KBM-7 (cell line): Measurements from ENCODE around the gene LRRFIP2.
"Not testable (repeated sequence)": the region's sequence is repeated elsewhere in the genome, so short reads cannot be mapped to it uniquely, and the experiment has no call there.

Experiments
- DNase-seq: peaks from one replicate; pipeline ENCODE4 v3.0.0-alpha.2; 2015
- in situ Hi-C: fragments of 300-500 bp; cut with MboI; formaldehyde crosslinking; loops from 2 replicates; pipeline ENCODE4 v1.14.3; 2020; ENCODE audit warnings: low sequenced_read_pairs, low pct_unique_long_range_greater_than_20kb, mixed read lengths

LRRFIP2 gene

DNA sequence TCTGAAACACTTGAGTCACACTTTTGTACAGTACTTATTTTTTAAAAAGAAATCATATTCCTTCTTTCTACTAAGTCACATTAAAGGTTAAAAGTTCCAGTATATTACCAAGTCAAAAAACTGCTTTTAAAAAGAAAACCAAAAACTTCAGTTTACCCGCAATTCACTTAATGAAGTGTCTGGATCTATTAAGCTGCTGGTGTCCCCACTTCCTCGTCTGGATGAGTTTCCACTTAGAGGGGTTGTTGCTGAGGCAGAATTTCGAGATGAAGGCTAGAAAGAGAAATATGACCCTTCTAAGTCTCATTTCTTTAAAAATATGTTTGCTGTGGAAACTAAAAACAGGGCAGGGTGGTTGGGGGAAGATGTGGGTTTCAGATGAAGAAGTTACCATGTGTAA, 79.7 kb downstream of the LRRFIP2 start:
- peak; percentile 5 for DNase-seq
- in situ Hi-C loops = no loop called here

DNA sequence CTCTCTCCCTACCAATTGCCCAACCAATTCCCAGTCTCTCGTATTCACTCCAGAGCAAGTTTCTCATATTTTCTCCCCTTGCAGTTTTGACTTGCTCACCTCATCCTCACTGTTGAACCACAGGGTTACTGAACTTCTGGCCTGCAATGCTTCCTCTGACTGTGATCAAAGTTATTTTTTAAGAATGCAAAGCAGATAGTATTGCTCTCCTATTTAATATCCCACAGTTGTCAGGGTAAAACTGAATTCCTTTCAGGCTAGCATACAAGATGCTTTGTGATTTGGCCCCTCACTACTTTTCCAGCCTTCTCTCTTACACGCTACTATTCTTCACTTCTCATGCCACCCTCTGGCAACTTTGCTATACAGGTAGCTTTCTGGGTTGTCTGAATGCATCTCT, 80.9 kb downstream of the LRRFIP2 start:
- in situ Hi-C loops = no loop called here
- no peak for DNase-seq

DNA sequence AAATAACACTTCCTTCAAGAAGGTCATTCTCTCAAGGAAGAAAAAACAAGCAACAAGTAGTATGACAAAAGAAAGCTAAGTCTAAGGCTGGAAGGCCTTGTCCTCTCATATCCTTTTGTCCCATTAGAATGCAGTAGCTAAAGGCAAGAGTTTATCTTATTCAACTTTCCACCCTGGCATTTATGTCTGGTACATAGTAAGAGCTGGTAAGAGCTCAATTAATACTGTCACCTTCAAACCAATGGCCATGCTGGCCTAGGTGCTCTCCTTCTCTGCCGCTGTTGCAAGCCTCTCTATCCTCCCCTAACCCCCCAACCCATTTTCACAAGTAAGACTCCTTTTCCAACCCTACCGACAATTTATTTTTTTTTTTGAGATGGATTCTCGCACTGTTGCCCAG, 81.9 kb downstream of the LRRFIP2 start:
- in situ Hi-C loops = no loop called here
- no peak for DNase-seq

DNA sequence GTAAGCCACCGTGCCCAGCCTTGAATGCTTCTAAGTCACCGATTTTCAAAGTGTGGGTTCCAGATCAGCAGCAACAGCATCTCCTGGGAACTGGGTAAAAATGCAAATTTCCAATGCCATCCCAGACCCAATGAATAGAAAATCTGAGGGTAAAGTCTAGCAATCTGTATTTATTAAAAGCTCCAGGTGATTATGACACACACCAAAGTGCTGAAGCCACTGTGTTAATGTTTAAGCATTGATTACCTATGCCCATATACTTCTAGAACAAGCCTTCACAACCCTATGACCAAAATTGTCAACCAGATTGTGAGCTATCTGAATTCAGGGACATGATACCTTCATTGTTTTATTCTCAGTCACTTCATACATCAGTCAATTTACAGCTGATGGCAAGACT, 86.5 kb downstream of the LRRFIP2 start:
- in situ Hi-C loops = no loop called here
- no peak for DNase-seq

- in situ Hi-C loops = no loop called here
- DNase-seq = no peak
These were observed 87.5 kb downstream of the LRRFIP2 start for GRCh38 chr3:37086918-37087317.

DNA sequence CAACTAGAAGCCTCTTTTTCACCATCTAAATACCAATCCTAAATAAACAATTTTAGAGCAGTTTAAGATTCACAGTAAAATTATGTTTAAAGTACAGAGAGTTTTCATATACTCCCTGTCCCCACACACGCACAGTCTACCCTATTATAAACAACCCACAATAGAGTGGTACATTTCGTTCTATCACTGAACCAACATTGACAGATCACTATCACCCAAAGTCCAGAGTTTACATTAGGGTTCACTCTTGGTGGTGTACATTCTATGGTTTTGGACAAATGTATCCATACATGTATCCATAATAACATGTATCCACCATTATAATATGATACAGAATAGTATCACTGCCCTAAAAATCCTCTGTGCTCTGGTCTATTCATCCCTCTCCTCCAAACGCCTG, 92.1 kb downstream of the LRRFIP2 start:
- in situ Hi-C loops = no loop called here

GRCh38 chr3:37075955-37076354, 98.4 kb downstream of the LRRFIP2 start:
- in situ Hi-C loops = no loop called here
- DNase-seq = no peak

More for the DNA sequence above, 92.1 kb downstream of the LRRFIP2 start:
- no peak for DNase-seq

DNA sequence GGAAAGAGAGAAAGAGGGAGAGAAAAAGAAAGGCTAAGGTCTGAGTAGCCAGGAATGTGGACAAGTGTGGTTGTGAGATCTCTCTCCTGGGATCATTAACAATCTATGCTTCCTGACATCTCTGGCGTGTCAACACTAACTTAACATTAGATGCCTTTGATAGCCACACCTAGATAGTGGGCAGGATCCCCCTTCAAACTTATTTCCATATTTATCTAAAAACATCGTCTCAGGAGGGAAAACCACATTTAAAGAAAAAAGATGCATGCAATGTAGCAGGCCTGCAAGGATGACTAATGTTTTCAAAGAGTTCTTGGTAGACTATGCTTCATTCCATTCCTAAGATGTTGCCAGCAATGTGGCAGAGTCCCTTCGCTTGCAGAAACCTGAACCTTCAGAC, 100.2 kb downstream of the LRRFIP2 start:
- no peak for DNase-seq
- in situ Hi-C loops = no loop called here

DNA sequence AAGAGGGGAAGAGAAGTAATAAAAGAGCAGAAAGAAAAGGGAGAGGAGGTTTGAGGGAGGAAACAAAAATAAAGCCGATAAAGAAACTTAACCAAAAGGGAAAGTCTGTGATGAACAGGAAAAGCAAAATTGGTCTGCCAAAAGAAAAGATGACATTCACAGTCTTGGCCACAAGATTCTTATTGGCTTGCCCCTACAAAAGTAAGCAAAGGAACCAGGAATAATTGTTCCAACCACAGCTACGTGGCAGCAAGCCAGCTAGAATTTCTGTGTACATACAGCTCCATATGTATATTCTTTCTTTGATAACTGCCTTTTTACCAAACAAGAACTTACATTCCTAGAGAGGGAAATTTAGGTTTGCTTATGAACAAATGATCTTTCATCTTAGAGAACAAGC, 101.5 kb downstream of the LRRFIP2 start:
- peak; percentile 85 for DNase-seq
- in situ Hi-C loops = no loop called here

DNA sequence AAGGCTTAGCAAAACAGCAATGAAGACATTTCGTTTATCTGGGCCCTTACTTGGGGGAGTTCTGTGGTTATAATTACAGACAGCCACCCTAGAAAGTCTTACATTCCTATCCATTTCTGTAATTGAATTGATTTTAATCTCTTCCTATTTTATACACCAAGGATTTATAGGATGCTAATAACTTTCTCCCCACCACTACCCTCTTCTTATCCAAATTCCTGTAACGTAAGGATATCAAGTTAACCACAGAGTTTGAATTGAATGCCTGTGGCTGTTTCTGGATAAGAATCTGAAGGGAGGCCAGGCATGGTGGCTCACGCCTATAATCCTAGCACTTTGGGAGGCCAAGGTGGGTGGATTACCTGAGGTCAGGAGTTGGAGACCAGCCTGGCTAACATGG, 102.5 kb downstream of the LRRFIP2 start:
- DNase-seq = no peak
- in situ Hi-C loops = no loop called here

DNA sequence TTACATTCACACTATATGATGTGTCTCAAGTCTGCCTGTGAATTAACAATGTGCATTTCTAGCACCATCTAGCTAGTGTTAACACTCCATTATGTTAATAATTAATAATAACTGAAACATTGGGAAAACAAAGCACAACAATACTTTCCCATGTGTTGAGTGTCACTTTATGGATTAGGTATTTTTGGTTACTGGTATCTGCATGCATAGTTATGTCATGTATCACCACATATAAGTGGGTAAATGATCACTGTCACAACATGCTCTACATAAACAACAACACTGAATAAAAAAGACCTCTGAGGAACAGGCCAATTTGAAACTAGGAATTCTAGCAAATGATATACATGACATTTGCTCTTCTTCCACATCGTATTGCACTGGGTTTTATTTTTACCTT, 106.4 kb downstream of the LRRFIP2 start:
- in situ Hi-C loops = no loop called here
- DNase-seq = no peak

GRCh38 chr3:37067577-37067976, 106.8 kb downstream of the LRRFIP2 start:
- in situ Hi-C loops = no loop called here
- no peak for DNase-seq

GRCh38 chr3:37064747-37065146, 109.6 kb downstream of the LRRFIP2 start:
- in situ Hi-C loops = no loop called here

DNA sequence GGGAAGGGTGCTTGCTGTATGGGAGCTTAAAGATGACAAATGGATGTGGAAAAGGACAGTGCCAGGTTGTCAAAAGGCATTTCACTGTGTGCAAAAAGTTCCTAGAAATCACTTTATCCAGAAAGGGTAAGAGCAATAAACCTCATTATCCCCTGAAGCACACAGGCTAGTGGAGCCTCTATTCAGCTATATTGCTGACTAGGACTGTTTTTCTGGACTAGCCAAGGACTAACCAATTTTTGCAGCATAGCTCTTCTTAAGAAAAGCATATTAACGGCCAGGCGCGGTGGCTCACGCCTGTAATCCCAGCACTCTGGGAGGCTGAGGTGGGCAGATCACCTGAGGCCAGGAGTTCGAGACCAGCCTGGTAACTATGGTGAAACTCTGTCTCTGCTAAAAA, 116.3 kb downstream of the LRRFIP2 start:
- DNase-seq = no peak
- in situ Hi-C loops = no loop called here

More at GRCh38 chr3:37064747-37065146, 109.6 kb downstream of the LRRFIP2 start:
- DNase-seq = no peak

DNA sequence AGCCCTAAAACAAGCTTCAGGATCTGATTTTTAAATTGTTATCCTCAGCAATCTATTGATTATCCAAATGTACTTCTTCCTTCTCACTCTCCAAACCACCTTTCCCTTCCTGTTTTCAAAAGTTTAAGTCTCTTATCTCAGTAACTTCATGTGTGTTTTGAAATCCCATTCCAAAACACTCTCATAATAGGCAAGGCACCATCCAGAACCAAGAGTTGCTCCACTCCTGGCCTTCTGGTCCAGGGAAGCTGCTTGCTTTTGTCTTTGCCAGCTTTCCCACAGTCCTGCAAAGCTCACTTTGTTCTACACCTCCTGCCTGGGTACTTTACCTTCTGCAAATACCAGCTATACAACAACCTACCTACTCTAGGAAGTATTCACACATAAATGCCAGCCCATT, 117.6 kb downstream of the LRRFIP2 start:
- in situ Hi-C loops = no loop called here

DNA sequence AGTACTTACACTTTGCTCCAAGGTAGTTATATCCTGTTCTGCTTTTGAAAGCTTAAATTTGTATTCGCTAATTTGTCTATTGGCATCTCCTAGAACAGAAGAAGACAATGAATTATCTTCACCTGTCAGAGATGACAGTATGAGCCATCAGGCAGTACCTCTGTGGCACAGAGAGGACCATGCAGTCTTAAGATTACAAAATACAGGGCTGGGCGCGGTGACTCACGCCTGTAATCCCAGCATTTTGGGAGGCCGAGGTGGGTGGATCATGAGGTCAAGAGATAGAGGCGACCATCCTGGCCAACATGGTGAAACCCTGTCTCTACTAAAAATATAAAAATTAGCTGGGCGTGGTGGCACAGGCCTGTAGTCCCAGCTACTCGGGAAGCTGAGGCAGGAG, 119.3 kb downstream of the LRRFIP2 start:
- DNase-seq, in situ Hi-C loops: not testable (repeated sequence)

More for the DNA sequence above, 117.6 kb downstream of the LRRFIP2 start:
- no peak for DNase-seq

- peak; percentile 9 for DNase-seq
- in situ Hi-C loops = no loop called here
These were observed 120.0 kb downstream of the LRRFIP2 start for GRCh38 chr3:37054370-37054769.

- DNase-seq = no peak
- in situ Hi-C loops = no loop called here
These were observed 120.6 kb downstream of the LRRFIP2 start for GRCh38 chr3:37053753-37054152.

GRCh38 chr3:37053337-37053736, 121.0 kb downstream of the LRRFIP2 start:
- DNase-seq = no peak
- in situ Hi-C loops = no loop called here

- DNase-seq = no peak
- in situ Hi-C loops = no loop called here
These were observed 121.5 kb downstream of the LRRFIP2 start for GRCh38 chr3:37052860-37053259.

DNA sequence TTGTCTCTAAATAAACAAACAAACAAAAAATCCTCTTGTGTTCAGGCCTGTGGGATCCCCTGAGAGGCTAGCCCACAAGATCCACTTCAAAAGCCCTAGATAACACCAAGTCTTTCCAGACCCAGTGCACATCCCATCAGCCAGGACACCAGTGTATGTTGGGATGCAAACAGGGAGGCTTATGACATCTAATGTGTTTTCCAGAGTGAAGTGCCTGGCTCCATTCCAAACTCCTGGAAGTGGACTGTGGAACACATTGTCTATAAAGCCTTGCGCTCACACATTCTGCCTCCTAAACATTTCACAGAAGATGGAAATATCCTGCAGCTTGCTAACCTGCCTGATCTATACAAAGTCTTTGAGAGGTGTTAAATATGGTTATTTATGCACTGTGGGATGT, 124.1 kb downstream of the LRRFIP2 start:
- no peak for DNase-seq
- in situ Hi-C loops = no loop called here

DNA sequence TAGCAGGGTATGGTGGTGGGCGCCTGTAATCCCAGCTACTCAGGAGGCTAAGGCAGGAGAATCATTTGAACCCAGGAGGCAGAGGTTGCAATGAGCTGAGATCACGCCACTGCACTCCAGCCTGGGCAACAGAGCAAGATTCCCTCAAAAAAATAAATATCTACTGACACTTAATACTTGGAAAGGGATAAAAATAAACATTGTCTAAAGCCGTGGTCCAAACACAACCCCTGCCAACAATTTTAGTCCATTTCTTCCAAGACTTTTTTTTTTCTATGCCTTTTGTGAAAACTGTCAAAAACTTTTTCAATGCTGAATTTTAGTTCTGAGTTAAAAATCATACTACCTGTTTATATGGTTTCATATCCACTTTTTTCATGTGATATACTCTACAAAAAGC, 131.7 kb downstream of the LRRFIP2 start:
- DNase-seq, in situ Hi-C loops: not testable (repeated sequence)
